PC-9 (cell line): ENCODE measurements around the gene SDF2. TPM values are rescaled to one million over a fixed set of nuclear protein-coding genes. Genes with fewer than 3 reads are reported as not detected.

ENCODE experiments used
- BruUV-seq: library from RNA; stranded (reverse); fragments of 400-500 nt; replicated peaks from 2 replicates; lab custom pipeline; 2021; lab: Mats Ljungman, UMichigan
- CTCF ChIA-PET: fragments of 300-600 bp; sonication (Branson Sonifier 250); formaldehyde crosslinking; loops from one replicate; lab custom pipeline; 2022; ENCODE audit warnings: antibody characterized with exemption; lab: Charles Lee
- POLR2A ChIA-PET: fragments of 300-600 bp; sonication (Branson Sonifier 250); formaldehyde crosslinking; loops from one replicate; lab custom pipeline; 2022; ENCODE audit warnings: antibody characterized with exemption; ENCODE audit not compliant: unreplicated experiment; lab: Charles Lee
- DNase-seq, 2 experiments: peaks; one replicate each; pipeline versions ENCODE4 v3.0.0 to v3.0.0-alpha.2; 2015 to 2022; ENCODE audit warnings: mixed read lengths in 1 of 2
- H2AFZ ChIP-seq: fragments of 200-600 bp; sonication (generic); 2 replicates; pipeline ENCODE4 v1.8.1; 2017; ENCODE audit warnings: antibody characterized with exemption
- H3F3A ChIP-seq: fragments of 200-600 bp; sonication (generic); 2 replicates; pipeline ENCODE4 v1.8.1; 2017; ENCODE audit warnings: antibody characterized with exemption, mild to moderate bottlenecking, low read depth; ENCODE audit not compliant: insufficient read depth
- H3K27ac ChIP-seq: fragments of 200-600 bp; sonication (generic); 2 replicates; pipeline ENCODE4 v1.6.1; 2016; ENCODE audit warnings: mixed run types
- H3K27me3 ChIP-seq: fragments of 200-600 bp; sonication (generic); 2 replicates; pipeline ENCODE4 v1.6.1; 2016; ENCODE audit warnings: low read depth, mixed run types; ENCODE audit not compliant: insufficient read depth
- H3K36me3 ChIP-seq: fragments of 200-600 bp; sonication (generic); 2 replicates; pipeline ENCODE4 v1.6.1; 2016; ENCODE audit warnings: low read depth, mixed run types
- H3K4me1 ChIP-seq: fragments of 200-600 bp; sonication (generic); replicated peaks from 2 replicates; pipeline ENCODE4 v1.6.1; 2016; ENCODE audit warnings: mixed run types; ENCODE audit not compliant: insufficient read depth
- H3K4me2 ChIP-seq: fragments of 200-600 bp; sonication (generic); 2 replicates; pipeline ENCODE4 v1.6.1; 2017; ENCODE audit warnings: mixed run types
- H3K4me3 ChIP-seq: fragments of 200-600 bp; sonication (generic); 2 replicates; pipeline ENCODE4 v1.6.1; 2016; ENCODE audit warnings: mixed run types
- H3K79me2 ChIP-seq: fragments of 200-600 bp; sonication (generic); 2 replicates; pipeline ENCODE4 v1.6.1; 2017; ENCODE audit warnings: low read depth, mixed run types
- H3K9me2 ChIP-seq: fragments of 200-600 bp; sonication (generic); 2 replicates; pipeline ENCODE4 v1.8.1; 2017; ENCODE audit warnings: mild to moderate bottlenecking; ENCODE audit not compliant: insufficient read depth
- H3K9me3 ChIP-seq: fragments of 200-600 bp; sonication (generic); 2 replicates; pipeline ENCODE4 v1.8.1; 2016; ENCODE audit warnings: low read depth; ENCODE audit not compliant: insufficient read depth
- H4K20me1 ChIP-seq: fragments of 200-600 bp; sonication (generic); 2 replicates; pipeline ENCODE4 v1.8.1; 2017; ENCODE audit not compliant: insufficient read depth
- CTCF ChIP-seq: fragments of 200-600 bp; sonication (generic); conservative IDR thresholded peaks from 2 replicates; pipeline ENCODE4 v1.6.1; 2017; ENCODE audit warnings: mixed run types, antibody characterized with exemption, mild to moderate bottlenecking, moderate library complexity
- EZH2 ChIP-seq: fragments of 200-600 bp; sonication (generic); IDR thresholded peaks from 2 replicates; pipeline ENCODE4 v1.8.0; 2017; ENCODE audit warnings: antibody characterized with exemption, low read depth
- intact Hi-C: fragments of 100-400 bp; cut with micrococcal nuclease; formaldehyde crosslinking; loops from one replicate; pipeline ENCODE4 v1.10.0; 2022; ENCODE audit not compliant: unreplicated experiment
- total RNA-seq: library from RNA; stranded (reverse); gene quantifications from 2 replicates; pipeline ENCODE4 v1.2.3, GENCODE V29; 2021

The SDF2 gene
- total RNA-seq, 1 experiment from 2014 or later, result 43.7 TPM

GRCh38 chr17:28707339-28707720 is 45.6 kb upstream of the SDF2 start:
- ChIA-PET CTCF (no interaction called here), POLR2A (no interaction called here)
- peaks cover 7% of the 10 kb centered on the region for H3K4me1 ChIP-seq
- H3K4me2 ChIP-seq, result no peak overlapping the region
- H3K79me2 ChIP-seq, result no peaks in the 10 kb centered on the region
- no peak overlapping the region for H3K27ac ChIP-seq
- TF ChIP-seq CTCF (no peak), EZH2 (no peak)
- H3K27me3 ChIP-seq, result no peaks in the 10 kb centered on the region
- intact Hi-C loops, result no loop called here
- H3K9me2 ChIP-seq, result no peaks in the 10 kb centered on the region
- no TSS peak for BruUV-seq
- H2AFZ ChIP-seq, result no peak overlapping the region
- DNase-seq, result no peak
- H3K9me3 ChIP-seq, result no peaks in the 10 kb centered on the region
- H3K4me3 ChIP-seq, result no peak overlapping the region
- no peaks in the 10 kb centered on the region for H4K20me1 ChIP-seq
- peaks cover 34% of the 10 kb centered on the region; the same call in 1 of the 2 replicates for H3F3A ChIP-seq
- no peaks in the 10 kb centered on the region for H3K36me3 ChIP-seq

GRCh38 chr17:28706471-28707338 is 45.0 kb upstream of the SDF2 start:
- Histone ChIP-seq H3K9me3 (no peaks in the 10 kb centered on the region), H3K27ac (no peak overlapping the region), H2AFZ (no peak overlapping the region), H3K36me3 (no peaks in the 10 kb centered on the region), H3K79me2 (no peaks in the 10 kb centered on the region), H3K4me3 (no peak overlapping the region), H3K4me1 (peaks cover 7% of the 10 kb centered on the region), H3K4me2 (no peak overlapping the region), H3K27me3 (no peaks in the 10 kb centered on the region), H4K20me1 (no peaks in the 10 kb centered on the region), H3F3A (peaks cover 28% of the 10 kb centered on the region; the same call in 1 of the 2 replicates), H3K9me2 (no peaks in the 10 kb centered on the region)
- ChIA-PET CTCF (no interaction called here), POLR2A (no interaction called here)
- TF ChIP-seq EZH2 (no peak), CTCF (no peak)
- intact Hi-C loops, result no loop called here
- no peak for DNase-seq
- no TSS peak for BruUV-seq

GRCh38 chr17:28705728-28706334 is 44.1 kb upstream of the SDF2 start:
- Histone ChIP-seq H3K79me2 (no peaks in the 10 kb centered on the region), H3K9me2 (no peaks in the 10 kb centered on the region), H3K27me3 (no peaks in the 10 kb centered on the region), H3F3A (peaks cover 24% of the 10 kb centered on the region; the same call in 1 of the 2 replicates), H2AFZ (no peak overlapping the region), H3K4me3 (no peak overlapping the region), H3K4me2 (no peak overlapping the region), H3K36me3 (no peaks in the 10 kb centered on the region), H3K27ac (no peak overlapping the region), H4K20me1 (no peaks in the 10 kb centered on the region), H3K4me1 (peaks cover 7% of the 10 kb centered on the region), H3K9me3 (no peaks in the 10 kb centered on the region)
- intact Hi-C loops, result no loop called here
- POLR2A ChIA-PET, result no interaction called here
- DNase-seq, result no peak
- no peak for TF ChIP-seq CTCF
- no peak for TF ChIP-seq EZH2
- no TSS peak for BruUV-seq
- CTCF ChIA-PET, result interaction anchor here (0.9 kb wide), 1 partner anchor 21 kb away, joined by 3 read pairs; no protein-coding TSS in a partner anchor
